Posterior vena cava (tissue), 2 donors: ENCODE measurements around the gene HAUS8. TPM values are rescaled to one million over a fixed set of nuclear protein-coding genes. Genes with fewer than 3 reads are reported as not detected.
"Not testable (repeated sequence)": the region's sequence is repeated elsewhere in the genome, so short reads cannot be mapped to it uniquely, and the experiment has no call there.

ENCODE experiments used
- DNase-seq: peaks from one replicate; pipeline ENCODE4 v3.0.0-alpha.2; 2020; ENCODE audit warnings: low spot score
- intact Hi-C, 2 donors: fragments of 100-400 bp; cut with DNase I; formaldehyde crosslinking; loops; one replicate each; pipeline versions ENCODE4 v1.14.1 to v1.14.2; 2022 to 2023
- long read RNA-seq, 2 donors: library from polyadenylated mRNA; unstranded; transcript quantifications; one replicate each; pipeline ENCODE4 v2.0.0, GENCODE V29; 2020 to 2021
- total RNA-seq, 2 donors: library from RNA; stranded (reverse); fragmentation: NEBNext Ultra II Directional; extraction: Animal tissue kit (Norgen Biotek cat#: 25700); gene quantifications; one replicate each; pipeline ENCODE4 v1.2.1, GENCODE V29; 2021
- donor health status: DM: yes; HTN: yes; CAD: no.
- donor health status: DM: yes; HTN: yes; CAD: no.

Gene HAUS8, protein sequence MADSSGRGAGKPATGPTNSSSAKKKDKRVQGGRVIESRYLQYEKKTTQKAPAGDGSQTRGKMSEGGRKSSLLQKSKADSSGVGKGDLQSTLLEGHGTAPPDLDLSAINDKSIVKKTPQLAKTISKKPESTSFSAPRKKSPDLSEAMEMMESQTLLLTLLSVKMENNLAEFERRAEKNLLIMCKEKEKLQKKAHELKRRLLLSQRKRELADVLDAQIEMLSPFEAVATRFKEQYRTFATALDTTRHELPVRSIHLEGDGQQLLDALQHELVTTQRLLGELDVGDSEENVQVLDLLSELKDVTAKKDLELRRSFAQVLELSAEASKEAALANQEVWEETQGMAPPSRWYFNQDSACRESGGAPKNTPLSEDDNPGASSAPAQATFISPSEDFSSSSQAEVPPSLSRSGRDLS
- total RNA-seq = 1 to 10 TPM; 4.2 to 4.8 TPM
- long read RNA-seq, donor 1, partial matches to known transcripts = 0 of 1 reads
- long read RNA-seq, donor 1, other reads (novel, unspliced or antisense) = 0 of 1 reads
- long read RNA-seq, donor 2, transcript HAUS8-201 (11 exons, 1,568 nt) = major isoform, 13 of 18 reads
- long read RNA-seq, donor 2, partial matches to known transcripts = 1 of 18 reads
- long read RNA-seq, donor 2, other reads (novel, unspliced or antisense) = 2 of 18 reads

DNA sequence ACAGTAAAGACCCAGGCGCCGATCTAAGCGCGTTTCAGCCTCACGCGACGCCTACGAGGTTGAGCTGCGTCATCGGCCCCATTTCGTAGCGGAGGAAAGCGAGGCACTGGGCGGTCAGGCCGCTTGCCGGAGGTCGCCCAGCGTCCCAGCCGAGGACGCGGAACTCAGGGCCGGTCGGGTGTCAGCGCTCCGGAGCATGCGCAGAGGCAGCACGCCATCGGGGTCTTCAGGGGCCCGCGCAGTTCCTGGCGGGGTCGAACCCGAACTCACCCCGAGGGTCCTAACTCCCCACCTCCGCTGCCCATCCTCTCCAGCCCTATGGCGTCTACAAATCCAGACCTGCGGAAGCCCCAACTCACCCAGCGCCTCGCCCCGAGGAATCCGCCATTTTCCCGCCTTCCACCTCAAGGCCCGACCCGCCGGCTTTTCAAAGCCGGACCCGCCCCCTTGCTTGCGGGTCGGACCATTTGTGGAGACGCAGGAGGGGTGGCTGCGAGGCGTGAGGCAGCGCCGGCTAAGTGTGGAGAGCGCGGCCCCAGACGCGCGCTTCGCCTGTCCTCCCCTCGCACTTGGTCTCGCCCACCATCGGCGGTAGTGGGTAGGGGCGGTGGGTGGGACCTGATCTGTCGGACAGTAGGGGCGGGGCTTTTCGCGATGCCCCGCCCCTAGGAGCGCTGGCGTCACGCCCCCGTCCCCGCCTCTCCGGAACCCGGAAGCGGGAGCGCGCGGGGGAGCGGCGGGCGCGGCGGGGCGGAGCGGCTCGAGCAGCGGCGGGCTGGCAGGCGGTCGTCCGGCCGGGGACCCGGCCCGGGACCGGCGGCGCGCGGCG is at the start of gene HAUS8, which contains the start of gene MYO9B:
Gene HAUS8, minus strand, starts transcription at position 418 of the 829 bp plus-strand sequence. Its CDS starts 30 bp downstream, at position 388.
Gene MYO9B, plus strand, starts transcription at position 743 of the 829 bp plus-strand sequence. CDS start 25,941 bp downstream, outside the sequence.
- peak; percentile 100 for DNase-seq
- intact Hi-C loops = loop anchor here (5.0 to 10.0 kb wide), 2 partner anchors 70 to 72 kb away; no protein-coding TSS in a partner anchor

DNA sequence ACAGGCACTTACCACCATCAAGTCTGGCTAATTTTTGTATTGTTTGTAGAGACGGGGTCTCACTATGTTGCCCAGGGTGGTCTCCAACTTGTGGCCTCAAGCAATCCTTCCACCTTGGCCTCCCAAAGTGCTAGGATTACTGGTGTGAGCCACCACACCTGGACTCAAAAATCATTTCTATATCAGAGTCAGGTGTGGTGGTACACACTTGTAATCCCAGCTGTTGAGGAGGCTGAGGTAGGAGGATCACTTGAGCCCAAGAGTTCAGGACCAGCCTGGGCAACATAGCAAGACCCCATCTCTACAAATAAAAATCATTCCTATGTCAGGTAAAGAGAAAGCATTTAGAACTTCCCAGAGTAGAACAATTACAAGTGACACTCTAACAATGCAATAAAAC is 48.8 kb upstream of the HAUS8 start:
- intact Hi-C loops = no loop called here
- DNase-seq = no peak

DNA sequence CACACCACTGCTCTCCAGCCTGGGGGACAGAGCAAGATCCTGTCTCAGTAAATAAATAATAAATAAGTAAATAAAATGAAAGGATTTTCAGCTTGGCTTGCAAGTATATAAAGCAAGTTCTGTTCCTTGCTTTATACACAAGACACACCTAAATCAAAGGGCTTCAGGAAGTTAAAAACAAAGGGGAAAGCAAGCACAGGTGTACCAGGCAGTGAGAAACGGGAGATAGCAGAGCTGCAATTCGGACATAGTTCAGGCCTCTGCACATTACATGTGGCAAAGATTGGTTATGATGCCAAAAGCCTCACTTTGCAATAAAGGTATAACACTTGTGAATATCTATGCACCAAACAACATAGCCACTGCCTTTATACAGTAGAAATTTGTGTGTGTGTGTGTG is 47.8 kb upstream of the HAUS8 start:
- intact Hi-C loops = no loop called here
- DNase-seq = no peak

DNA sequence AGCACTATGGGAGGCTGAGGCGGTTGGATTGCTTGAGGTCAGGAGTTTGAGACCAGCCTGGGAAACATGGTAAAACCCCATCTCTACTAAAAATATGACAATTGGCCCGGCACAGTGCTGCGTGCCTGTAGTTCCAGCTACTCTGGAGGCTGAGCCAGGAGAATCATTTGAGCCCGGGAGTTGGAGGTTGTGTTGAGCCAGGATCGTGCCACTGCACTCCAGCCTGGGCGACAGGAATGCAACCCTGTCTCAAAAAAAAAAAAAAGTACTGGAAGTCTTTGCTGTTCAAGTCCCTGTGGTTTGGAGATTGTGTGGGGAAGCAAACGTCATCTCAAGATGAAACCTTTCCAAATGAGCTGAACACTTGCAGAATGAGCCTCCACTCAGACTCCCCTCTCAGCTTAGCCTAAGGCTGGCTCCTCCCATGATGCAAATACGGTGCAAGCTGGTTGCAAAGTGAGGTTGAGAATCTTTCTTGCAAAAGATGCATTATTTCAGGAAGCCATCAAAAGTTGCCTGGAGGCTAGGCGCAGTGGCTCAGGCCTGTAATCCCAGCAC is 46.6 kb upstream of the HAUS8 start:
- intact Hi-C loops = no loop called here

DNA sequence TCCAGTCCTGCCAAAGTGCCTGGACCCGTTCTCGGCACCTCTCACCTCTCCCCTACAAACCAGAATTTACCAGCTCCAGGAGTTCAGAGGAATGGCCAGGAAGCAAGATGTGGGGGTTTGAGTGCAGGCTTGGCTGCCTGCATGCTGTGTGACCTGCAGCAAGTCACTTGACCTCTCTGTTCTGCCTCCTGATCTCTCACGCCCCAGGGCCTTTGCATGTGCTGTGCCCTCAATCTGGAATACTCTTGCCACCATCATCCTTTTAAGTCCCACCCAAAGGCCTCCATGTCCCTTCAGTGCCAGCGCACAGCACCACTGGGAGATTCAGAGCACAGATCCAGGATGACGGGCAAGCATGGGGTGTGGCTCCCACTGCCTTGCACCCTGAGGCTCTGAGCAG is 43.7 kb upstream of the HAUS8 start:
- no peak for DNase-seq
- intact Hi-C loops = no loop called here

More for the DNA sequence above, 46.6 kb upstream of the HAUS8 start:
- DNase-seq = no peak

DNA sequence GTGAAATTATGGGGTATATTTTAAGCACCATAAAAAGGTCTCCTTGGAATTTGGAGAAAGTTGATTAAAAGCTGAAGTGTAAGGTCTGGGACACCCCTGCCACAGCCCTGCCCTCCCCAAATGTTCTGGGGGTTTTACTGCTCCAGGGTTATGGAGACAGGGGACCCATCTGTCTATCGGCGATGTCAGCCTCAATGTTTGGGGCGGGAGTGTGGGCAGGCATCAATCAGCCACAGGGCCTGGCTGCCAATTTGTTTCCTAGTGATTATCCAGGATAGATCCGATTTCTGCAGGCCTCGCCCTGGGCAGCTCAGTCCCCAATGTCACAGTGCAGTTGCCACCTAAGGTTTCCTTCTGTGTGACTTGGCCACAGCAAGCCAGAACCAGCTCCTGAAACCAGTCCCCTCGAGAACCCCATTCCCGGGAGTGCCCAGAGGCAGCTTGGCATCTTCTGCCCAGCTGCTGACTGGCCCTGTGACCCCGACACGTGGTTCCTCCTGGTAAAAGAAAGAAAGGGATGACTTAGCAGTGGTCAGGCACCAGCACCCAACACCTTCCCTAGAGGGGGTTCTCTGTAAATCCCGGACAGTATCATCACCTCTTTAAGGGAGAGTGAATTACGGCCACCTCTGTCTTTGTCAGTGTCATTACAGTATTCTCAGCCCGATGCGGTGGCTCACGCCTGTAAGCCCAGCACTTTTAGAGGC is 41.9 kb upstream of the HAUS8 start:
- intact Hi-C loops = no loop called here
- DNase-seq = no peak

DNA sequence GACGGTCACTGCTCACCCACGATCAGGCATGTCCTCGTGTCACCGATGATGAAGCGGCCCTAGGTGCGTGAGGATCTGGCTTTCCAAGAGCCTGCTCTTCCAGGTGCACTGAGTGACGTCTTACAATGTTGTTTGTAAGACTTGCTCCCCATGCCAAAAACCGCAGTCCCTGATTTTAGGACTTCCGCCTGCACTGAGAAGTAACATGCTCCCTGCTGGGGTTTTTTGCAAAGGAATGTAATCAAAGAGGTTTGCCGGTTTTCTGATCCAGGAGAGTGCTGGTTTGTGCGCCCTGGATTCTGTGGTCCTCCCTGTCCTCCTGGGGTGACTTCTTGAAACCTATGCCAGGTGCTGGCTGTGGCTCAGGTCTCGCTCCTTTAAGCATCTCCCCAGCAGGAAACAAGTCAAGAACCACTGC is 39.2 kb upstream of the HAUS8 start:
- DNase-seq = no peak
- intact Hi-C loops = no loop called here

DNA sequence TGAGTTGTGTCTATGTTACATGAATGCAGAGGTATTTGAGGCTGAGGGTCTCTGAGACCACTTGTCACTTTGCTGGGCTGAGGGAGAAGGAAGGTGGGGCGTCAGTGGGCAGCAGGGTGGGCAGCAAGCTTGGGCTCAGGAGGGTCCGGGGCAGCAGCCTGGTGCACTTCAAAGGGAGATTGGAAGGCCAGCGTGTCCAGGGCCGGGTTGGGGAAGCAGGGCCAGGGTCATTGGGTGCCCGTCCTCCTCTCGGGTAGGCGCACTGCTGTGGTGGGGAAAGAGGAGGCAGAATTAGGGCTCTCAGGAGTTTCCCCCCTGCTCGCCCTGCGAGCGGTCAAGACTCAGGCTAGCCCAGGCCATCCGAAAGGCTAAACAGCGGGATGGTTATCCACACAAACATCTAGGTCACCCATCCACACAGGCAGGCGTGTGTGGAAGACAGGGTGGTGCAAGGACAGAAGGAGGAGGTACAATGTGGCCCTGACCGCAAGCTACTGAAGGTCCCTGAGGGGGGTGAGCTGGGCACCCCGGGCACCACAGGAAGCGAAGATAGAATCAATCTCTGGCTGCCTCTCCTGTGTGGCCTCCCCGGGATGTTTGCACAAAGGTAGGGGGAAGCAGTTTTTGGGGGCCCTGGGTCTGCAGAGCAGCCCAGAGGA is 38.0 kb upstream of the HAUS8 start:
- intact Hi-C loops = no loop called here
- no peak for DNase-seq

DNA sequence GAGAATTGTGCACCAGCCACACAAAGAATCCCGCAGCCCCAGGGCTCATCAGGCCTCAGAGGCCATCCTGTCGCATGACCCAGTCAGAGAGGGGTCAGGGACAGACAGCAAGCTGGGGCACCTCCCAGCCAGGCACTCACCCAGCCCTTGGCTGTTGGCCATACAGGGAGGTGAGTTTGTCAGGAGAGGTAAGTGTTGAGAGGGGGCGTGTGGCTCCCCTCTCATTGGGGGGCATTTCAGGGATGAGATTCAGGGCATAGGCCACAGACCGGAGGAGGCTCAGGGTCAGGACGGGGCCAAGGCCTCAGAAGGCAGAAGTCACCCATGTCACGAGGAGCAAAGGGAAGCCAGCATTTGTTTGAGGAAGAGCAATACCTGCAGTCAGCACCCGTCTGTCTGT is 37.4 kb upstream of the HAUS8 start:
- DNase-seq = no peak
- intact Hi-C loops = no loop called here

DNA sequence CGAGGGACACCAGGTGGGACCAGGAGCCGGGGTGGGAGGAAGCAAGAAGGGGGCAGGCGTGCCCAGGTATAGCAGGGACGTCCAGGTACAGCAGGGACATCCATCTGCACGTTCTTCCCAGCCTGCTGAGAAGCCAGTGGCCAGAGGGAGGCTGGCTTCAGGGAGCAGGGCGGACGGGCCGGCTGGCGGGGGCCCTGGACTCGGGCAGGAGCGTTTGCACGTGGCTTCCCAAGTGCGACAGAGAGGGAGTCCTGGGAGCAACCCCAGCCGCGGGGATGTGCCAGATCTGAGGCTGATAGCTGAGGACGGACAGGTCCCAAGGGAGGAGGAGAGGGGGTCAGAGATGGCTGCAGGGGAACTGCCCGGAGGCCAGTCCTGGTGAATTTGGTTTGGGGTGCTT is 37.0 kb upstream of the HAUS8 start:
- DNase-seq = no peak
- intact Hi-C loops = no loop called here

DNA sequence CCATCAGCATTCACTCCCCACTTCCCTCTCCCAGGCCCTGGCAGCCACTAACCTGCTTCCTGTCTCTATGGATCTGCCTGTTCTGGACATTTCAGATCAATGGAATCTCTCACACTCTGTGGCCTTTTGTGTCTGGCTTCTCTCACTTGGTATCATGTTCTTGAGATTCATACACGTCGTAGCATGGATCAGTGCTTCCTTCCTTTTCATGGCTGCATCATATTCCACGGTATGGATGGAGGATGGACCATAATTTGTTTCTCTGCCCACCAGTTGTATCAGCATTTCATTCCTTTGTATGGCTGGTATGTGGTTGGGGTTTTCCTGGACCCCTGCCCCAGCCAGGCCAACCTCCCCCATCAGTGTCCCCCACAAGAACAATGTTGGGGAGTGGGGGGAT is 36.5 kb upstream of the HAUS8 start:
- intact Hi-C loops = no loop called here
- no peak for DNase-seq

DNA sequence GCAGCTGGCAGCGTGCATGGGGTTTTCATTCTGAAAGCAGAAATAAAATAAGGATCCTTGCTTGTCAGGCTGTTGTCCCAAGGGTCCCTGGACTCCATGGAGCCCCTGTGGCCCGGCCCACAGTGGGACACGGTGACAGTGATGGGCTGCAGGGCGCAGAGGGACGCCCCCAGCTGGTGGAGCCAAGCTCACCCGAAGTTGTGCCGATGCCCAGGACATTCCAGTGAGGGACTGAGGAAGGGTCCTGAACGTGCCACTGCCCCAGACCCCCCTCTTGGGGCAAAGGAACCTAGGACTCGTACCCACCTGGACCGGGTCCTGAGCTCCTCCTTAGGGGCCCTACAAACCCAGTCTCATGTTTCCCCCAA is 35.3 kb upstream of the HAUS8 start:
- intact Hi-C loops = no loop called here
- no peak for DNase-seq

DNA sequence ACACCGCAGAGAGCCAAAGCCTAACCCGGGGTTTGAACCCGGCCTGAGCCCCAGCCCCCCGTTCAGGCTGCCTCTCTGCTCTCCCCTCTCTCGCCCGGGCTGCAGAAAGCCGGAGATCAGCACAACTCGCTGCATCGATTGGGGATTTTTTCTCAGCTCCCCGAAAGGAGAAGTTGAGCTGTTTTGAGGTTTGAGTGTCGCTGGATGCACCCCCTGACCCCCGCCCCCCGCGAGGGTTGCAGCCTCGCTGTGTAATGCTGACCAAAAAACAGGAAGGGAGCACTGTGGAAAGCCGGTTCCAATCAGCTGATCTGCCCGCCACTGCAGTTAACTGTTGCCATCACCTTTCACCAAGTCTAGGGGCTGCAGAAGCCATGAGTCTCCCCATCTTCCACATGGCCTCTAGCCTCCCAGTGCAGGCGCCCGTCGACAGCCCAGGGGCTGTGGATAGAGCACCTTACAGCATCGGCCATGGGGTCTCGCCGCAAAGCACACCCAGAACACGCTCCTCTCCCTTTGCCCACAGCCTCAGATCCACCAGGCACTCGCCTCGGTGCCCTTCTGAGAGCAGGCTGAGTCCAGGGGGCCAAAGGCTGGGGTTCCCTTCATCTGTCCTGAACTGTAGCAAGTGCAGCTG is 34.8 kb upstream of the HAUS8 start:
- peak; percentile 93 for DNase-seq
- intact Hi-C loops = no loop called here

DNA sequence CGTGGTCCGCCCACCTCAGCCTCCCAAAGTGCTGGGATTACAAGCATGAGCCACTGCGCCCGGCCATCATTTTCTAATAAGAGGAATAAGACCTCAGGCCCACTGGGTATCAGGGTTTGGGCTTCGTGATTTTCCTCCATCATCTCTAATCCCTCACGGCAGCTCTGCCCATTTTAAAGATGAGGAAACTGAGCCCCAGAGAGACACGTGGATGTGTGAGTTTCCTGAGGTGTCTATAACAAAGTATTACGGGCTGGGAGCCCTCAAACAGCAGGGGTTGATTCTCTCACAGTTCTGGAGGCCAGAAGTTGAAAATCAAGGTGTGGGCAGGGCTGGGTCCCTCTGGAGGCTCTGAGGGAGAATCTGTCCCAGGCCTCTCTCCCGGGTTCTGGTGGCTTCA is 34.0 kb upstream of the HAUS8 start:
- intact Hi-C loops = no loop called here

DNA sequence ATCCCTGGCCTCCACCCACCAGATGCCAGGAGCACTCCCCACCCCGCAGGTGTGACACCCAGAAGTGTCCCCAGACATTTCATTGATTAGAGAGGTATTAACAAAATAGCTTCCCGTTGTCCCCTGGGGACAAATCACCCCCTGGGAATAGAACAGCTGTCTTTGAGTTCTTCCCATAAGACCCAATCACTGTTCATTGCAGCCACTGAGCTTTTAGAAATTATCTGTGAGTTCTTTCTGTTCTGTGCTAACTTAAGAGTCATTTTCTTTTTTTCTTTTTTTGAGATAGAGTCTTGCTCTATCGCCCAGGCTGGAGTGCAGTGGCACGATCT is 33.2 kb upstream of the HAUS8 start:
- intact Hi-C loops = no loop called here
- no peak for DNase-seq

More for the DNA sequence above, 34.0 kb upstream of the HAUS8 start:
- no peak for DNase-seq

DNA sequence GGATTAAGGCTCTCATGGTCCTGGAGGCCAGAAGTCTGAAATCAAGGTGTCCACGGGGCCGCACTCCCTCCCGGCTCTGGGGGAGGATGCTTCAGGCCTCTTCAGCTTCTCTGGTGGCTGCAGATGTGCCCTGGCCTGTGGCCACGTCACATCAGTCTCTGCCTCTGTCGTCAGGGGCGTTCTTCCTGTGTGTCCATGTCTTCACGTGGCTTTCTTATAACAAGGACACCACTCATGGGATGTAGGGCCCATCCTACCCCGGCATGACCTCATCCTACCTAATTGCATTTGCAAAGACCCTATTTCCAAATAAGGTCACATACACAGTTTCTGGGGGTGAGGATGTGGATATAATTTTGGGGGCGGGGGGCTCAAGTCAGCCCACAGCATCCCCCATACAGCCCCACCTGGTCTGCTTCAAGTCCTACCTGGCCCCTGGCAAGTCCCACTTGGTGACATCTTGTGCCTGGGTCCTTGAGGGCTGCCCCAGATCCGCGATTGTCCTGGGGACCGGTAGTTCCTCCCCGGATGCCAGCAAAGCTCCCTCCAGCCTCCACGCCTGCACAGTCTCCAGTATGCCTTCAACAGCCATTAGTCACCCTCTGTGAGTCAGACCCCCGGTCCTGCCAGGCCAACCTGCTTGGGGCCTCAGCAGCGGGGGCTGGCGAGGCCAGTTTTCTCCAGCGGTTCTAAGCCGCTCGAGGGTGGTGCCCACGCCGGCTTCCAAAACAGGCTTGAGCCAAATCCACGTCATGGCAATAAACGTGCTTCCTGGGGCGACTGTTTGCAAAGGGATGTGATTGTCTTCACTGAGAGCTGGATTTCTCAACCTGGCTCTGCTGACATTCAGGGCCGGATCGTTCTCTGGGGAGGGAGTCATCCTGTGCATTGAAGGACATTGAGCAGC is 32.5 kb upstream of the HAUS8 start:
- DNase-seq = peak; percentile 98
- intact Hi-C loops = no loop called here

DNA sequence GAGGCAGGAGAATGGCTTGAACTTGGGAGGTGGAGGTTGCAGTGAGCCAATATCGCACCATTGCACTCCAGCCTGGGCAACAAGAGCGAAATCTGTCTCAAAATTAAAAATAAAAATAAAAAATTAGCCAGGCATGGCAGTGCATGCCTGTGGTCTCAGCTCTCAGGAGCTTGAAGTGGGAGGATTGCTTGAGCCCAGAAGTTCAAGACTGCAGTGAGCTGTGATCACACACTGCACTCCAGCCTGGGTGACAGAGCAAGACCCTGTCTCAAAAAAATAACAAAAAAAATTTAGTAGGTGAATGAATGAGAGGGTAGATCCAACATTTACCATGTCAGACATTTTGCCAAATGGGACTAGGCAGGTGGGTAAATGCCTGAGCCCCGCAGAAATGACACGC is 31.7 kb upstream of the HAUS8 start:
- intact Hi-C loops, DNase-seq: not testable (repeated sequence)
